ENCODE results near the gene BTBD16. TPM values are rescaled to one million over a fixed set of nuclear protein-coding genes. Genes with fewer than 3 reads are reported as not detected.

BTBD16 gene
- total RNA-seq, 1 experiment from 2014 or later = 0.82 TPM

- peak; percentile 63 for ATAC-seq
- intact Hi-C loops (cut with micrococcal nuclease; ENCODE audit: unreplicated experiment) = no loop called here
Measured at GRCh38 chr10:122258136-122259074, 12.7 kb upstream of the BTBD16 start.

GRCh38 chr10:122259075-122259466 lies 12.0 kb upstream of the BTBD16 start:
- 0 out of 2 replicates have a peak, but pooled peaks have one; percentile 15 for ATAC-seq

More at GRCh38 chr10:122258136-122259074, 12.7 kb upstream of the BTBD16 start:
- ChIA-PET POLR2A (no interaction called here), CTCF (interaction anchor here (0.6 to 0.7 kb wide), 3 partner anchors 22 to 1410 kb away, joined by 3 to 10 read pairs (median 5); no protein-coding TSS in a partner anchor)
- Histone ChIP-seq H3K4me1 (ENCODE audit: control insufficient read depth, insufficient read depth, low read length) (no peaks in the 10 kb centered on the region), H3K4me3 (ENCODE audit: low read depth in 2 of 2, low read length in 2 of 2) (no peak overlapping the region), H3K36me3 (ENCODE audit: control insufficient read depth, insufficient read depth, low read length) (peaks cover 8% of the 10 kb centered on the region), H3K27ac (ENCODE audit: low read length) (no peak overlapping the region), H3K27me3 (ENCODE audit: control insufficient read depth, insufficient read depth, low read length) (no peaks in the 10 kb centered on the region), H3K9me3 (ENCODE audit: control insufficient read depth, insufficient read depth, low read depth, low read length) (peaks cover 7% of the 10 kb centered on the region; the same call in 1 of the 2 replicates)
- in situ Hi-C loops (cut with HindIII; ENCODE audit: low pct_unique_long_range_greater_than_20kb, low sequenced_read_pairs) = no loop called here
- TF ChIP-seq REST (IDR thresholded peaks at IDR 0.05; ENCODE audit: insufficient read depth in 1 of 2, low read depth in 2 of 2, low read length in 1 of 2) (no peak), POLR2AphosphoS5 (IDR thresholded peaks at IDR 0.05; ENCODE audit: low read depth, low read length) (no peak), TCF7L2 (IDR thresholded peaks at IDR 0.05; ENCODE audit: low read depth, low read length) (no peak)
- no peak for DNase-seq (ENCODE audit: low read depth, low spot score)
- BruUV-seq (replicated peaks) = no TSS peak

More at GRCh38 chr10:122259075-122259466, 12.0 kb upstream of the BTBD16 start:
- H3K9me3 ChIP-seq (ENCODE audit: control insufficient read depth, insufficient read depth, low read depth, low read length) = peaks cover 7% of the 10 kb centered on the region; the same call in 1 of the 2 replicates
- no TSS peak for BruUV-seq (replicated peaks)
- CTCF ChIA-PET = interaction anchor here (0.7 kb wide), 1 partner anchor 1410 kb away, joined by 5 read pairs; no protein-coding TSS in a partner anchor
- no peak overlapping the region for H3K4me3 ChIP-seq (ENCODE audit: low read depth in 2 of 2, low read length in 2 of 2)
- no peak overlapping the region for H3K27ac ChIP-seq (ENCODE audit: low read length)
- H3K4me1 ChIP-seq (ENCODE audit: control insufficient read depth, insufficient read depth, low read length) = no peaks in the 10 kb centered on the region
- no peak for TF ChIP-seq REST (IDR thresholded peaks at IDR 0.05; ENCODE audit: insufficient read depth in 1 of 2, low read depth in 2 of 2, low read length in 1 of 2)
- no peak for TF ChIP-seq POLR2AphosphoS5 (IDR thresholded peaks at IDR 0.05; ENCODE audit: low read depth, low read length)
- in situ Hi-C loops (cut with HindIII; ENCODE audit: low pct_unique_long_range_greater_than_20kb, low sequenced_read_pairs) = no loop called here
- H3K27me3 ChIP-seq (ENCODE audit: control insufficient read depth, insufficient read depth, low read length) = no peaks in the 10 kb centered on the region
- H3K36me3 ChIP-seq (ENCODE audit: control insufficient read depth, insufficient read depth, low read length) = peaks cover 3% of the 10 kb centered on the region
- POLR2A ChIA-PET = no interaction called here
- no peak for DNase-seq (ENCODE audit: low read depth, low spot score)
- intact Hi-C loops (cut with micrococcal nuclease; ENCODE audit: unreplicated experiment) = no loop called here

Data from Panc1 (cell line).